ENCODE data around the gene FRMD4A.

- TF ChIP-seq POLR2A (IDR thresholded peaks at IDR 0.05), result no peak
- TF ChIP-seq CTCF (IDR thresholded peaks at IDR 0.05), result peak; percentile 20 to 65 (median 56)
- TF ChIP-seq POLR2AphosphoS5 (IDR thresholded peaks at IDR 0.05), result no peak
Measured at GRCh38 chr10:13613519-13613918, 717.2 kb downstream of the FRMD4A start.
